H9 (cell line): ENCODE data around the gene RACGAP1. TPM values are rescaled to one million over a fixed set of nuclear protein-coding genes. Genes with fewer than 3 reads are reported as not detected.

Source experiments
- DNase-seq: peaks from one replicate; pipeline ENCODE4 v3.0.0-alpha.2; 2017
- H2AFZ ChIP-seq: one replicate; pipeline ENCODE4 v1.6.1; 2013; ENCODE audit warnings: mild to moderate bottlenecking, low read length, control low read depth, moderate library complexity
- H2AK5ac ChIP-seq: 2 replicates; pipeline ENCODE4 v1.6.1; 2013; ENCODE audit warnings: low read length, control low read depth, mixed read lengths; ENCODE audit not compliant: insufficient read length
- H2BK120ac ChIP-seq: one replicate; pipeline ENCODE4 v1.6.1; 2013; ENCODE audit warnings: low read depth, mild to moderate bottlenecking, low read length, control low read depth, inconsistent platforms; ENCODE audit not compliant: poor library complexity, severe bottlenecking
- H2BK12ac ChIP-seq: 2 replicates; pipeline ENCODE4 v1.6.1; 2013; ENCODE audit warnings: low read length, control low read depth, mixed read lengths, low read depth; ENCODE audit not compliant: insufficient read length
- H2BK15ac ChIP-seq: 2 replicates; pipeline ENCODE4 v1.6.1; 2013; ENCODE audit warnings: low read depth, low read length, control low read depth
- H2BK20ac ChIP-seq: one replicate; pipeline ENCODE4 v1.6.1; 2013; ENCODE audit warnings: low read depth, mild to moderate bottlenecking, low read length, control low read depth, inconsistent platforms; ENCODE audit not compliant: poor library complexity, severe bottlenecking
- H2BK5ac ChIP-seq: 2 replicates; pipeline ENCODE4 v1.6.1; 2013; ENCODE audit warnings: low read length, control low read depth, mixed read lengths; ENCODE audit not compliant: insufficient read length
- H3K14ac ChIP-seq: 2 replicates; pipeline ENCODE4 v1.6.1; 2013; ENCODE audit warnings: low read length, control low read depth; ENCODE audit not compliant: insufficient read depth
- H3K18ac ChIP-seq: 2 replicates; pipeline ENCODE4 v1.6.1; 2013; ENCODE audit warnings: low read depth, mild to moderate bottlenecking, mixed read lengths, low read length, control low read depth; ENCODE audit not compliant: insufficient read length
- H3K23ac ChIP-seq: 2 replicates; pipeline ENCODE4 v1.6.1; 2013; ENCODE audit warnings: low read length, control low read depth, mixed read lengths, low read depth; ENCODE audit not compliant: insufficient read length
- H3K23me2 ChIP-seq: 2 replicates; pipeline ENCODE4 v1.6.1; 2013; ENCODE audit warnings: low read depth, mild to moderate bottlenecking, mixed read lengths, low read length, control low read depth; ENCODE audit not compliant: insufficient read length, poor library complexity, severe bottlenecking
- H3K27ac ChIP-seq: 2 replicates; pipeline ENCODE4 v1.5.1; 2013; ENCODE audit warnings: low read length, control low read depth, mixed read lengths, low read depth; ENCODE audit not compliant: insufficient read length
- H3K27me3 ChIP-seq: 2 replicates; pipeline ENCODE4 v1.6.1; 2013; ENCODE audit warnings: low read length, control low read depth, inconsistent platforms; ENCODE audit not compliant: insufficient read depth
- H3K4ac ChIP-seq: 2 replicates; pipeline ENCODE4 v1.6.1; 2013; ENCODE audit warnings: low read depth, mild to moderate bottlenecking, control low read depth, inconsistent platforms, low read length, moderate library complexity
- H3K4me1 ChIP-seq: 2 replicates; pipeline ENCODE4 v1.6.1; 2013; ENCODE audit warnings: low read length, control low read depth, inconsistent platforms; ENCODE audit not compliant: insufficient read depth
- H3K4me2 ChIP-seq: 2 replicates; pipeline ENCODE4 v1.6.1; 2013; ENCODE audit warnings: low read length, control low read depth, mixed read lengths; ENCODE audit not compliant: insufficient read length, insufficient read depth
- H3K56ac ChIP-seq: 2 replicates; pipeline ENCODE4 v1.6.1; 2013; ENCODE audit warnings: low read depth, mild to moderate bottlenecking, mixed read lengths, low read length, control low read depth; ENCODE audit not compliant: insufficient read length
- H3K79me1 ChIP-seq: 2 replicates; pipeline ENCODE4 v1.6.1; 2013; ENCODE audit warnings: low read depth, mild to moderate bottlenecking, moderate library complexity, low read length, control low read depth, inconsistent platforms; ENCODE audit not compliant: insufficient read depth, poor library complexity, severe bottlenecking
- H3K79me2 ChIP-seq: 2 replicates; pipeline ENCODE4 v1.6.1; 2013; ENCODE audit warnings: low read length, control low read depth, inconsistent platforms; ENCODE audit not compliant: insufficient read depth
- H3K9ac ChIP-seq: 2 replicates; pipeline ENCODE4 v1.6.1; 2013; ENCODE audit warnings: low read length, control low read depth, mixed read lengths; ENCODE audit not compliant: insufficient read length; ENCODE audit errors: extremely low read depth
- H3K9me3 ChIP-seq: one replicate; pipeline ENCODE4 v1.6.1; 2013; ENCODE audit warnings: low read depth, low read length, inconsistent platforms; ENCODE audit not compliant: control insufficient read depth
- H3T11ph ChIP-seq: one replicate; pipeline ENCODE4 v1.6.1; 2013; ENCODE audit warnings: mild to moderate bottlenecking, low read length, control low read depth, inconsistent platforms
- H4K20me1 ChIP-seq: one replicate; pipeline ENCODE4 v1.6.1; 2013; ENCODE audit not compliant: control insufficient read depth, insufficient read length, insufficient read depth
- H4K5ac ChIP-seq: 2 replicates; pipeline ENCODE4 v1.6.1; 2013; ENCODE audit warnings: low read depth, mild to moderate bottlenecking, mixed read lengths, low read length, control low read depth; ENCODE audit not compliant: insufficient read length
- H4K8ac ChIP-seq: replicated peaks from 2 replicates; pipeline ENCODE4 v1.6.1; 2013; ENCODE audit warnings: low read length, control low read depth, mixed read lengths, low read depth; ENCODE audit not compliant: insufficient read length
- H4K91ac ChIP-seq: 2 replicates; pipeline ENCODE4 v1.6.1; 2013; ENCODE audit warnings: low read depth, mild to moderate bottlenecking, moderate library complexity, mixed read lengths, low read length, control low read depth; ENCODE audit not compliant: insufficient read length
- H3K27ac Mint-ChIP-seq, 3 experiments: 2 replicates in 2 of 3; 3 replicates in 1 of 3; pipeline ENCODE4 v1.8.0; 2020 to 2021; ENCODE audit warnings: mixed read lengths in 3 of 3, mild to moderate bottlenecking in 1 of 3, moderate library complexity in 1 of 3
- H3K27me3 Mint-ChIP-seq: 2 replicates; pipeline ENCODE4 v1.8.0; 2021; ENCODE audit warnings: low read depth, mild to moderate bottlenecking, moderate library complexity, mixed read lengths
- H3K36me3 Mint-ChIP-seq, 3 experiments: 2 replicates in 2 of 3; 3 replicates in 1 of 3; pipeline ENCODE4 v1.8.0; 2020 to 2021; ENCODE audit warnings: low read depth in 3 of 3, mixed read lengths in 3 of 3; ENCODE audit not compliant: insufficient read depth in 1 of 3
- H3K4me1 Mint-ChIP-seq, 2 experiments: 2 replicates each; pipeline ENCODE4 v1.8.0; 2020; ENCODE audit warnings: mixed read lengths in 2 of 2
- H3K4me3 Mint-ChIP-seq, 2 experiments: 2 replicates in 1 of 2; 3 replicates in 1 of 2; pipeline ENCODE4 v1.8.0; 2020 to 2021; ENCODE audit warnings: mild to moderate bottlenecking in 2 of 2, mixed read lengths in 2 of 2, moderate library complexity in 1 of 2
- H3K9me3 Mint-ChIP-seq, 2 experiments: 2 replicates in 1 of 2; 3 replicates in 1 of 2; pipeline ENCODE4 v1.8.0; 2020; ENCODE audit warnings: mild to moderate bottlenecking in 2 of 2, mixed read lengths in 2 of 2, moderate library complexity in 1 of 2
- WGBS: extraction: QIAGEN DNeasy Blood & Tissue Kit; methylation state at CpG from one replicate; pipeline ENCODE4 v1.1.7; 2013; ENCODE audit warnings: missing lambda C conversion rate, low lambda C conversion rate, mixed read lengths; ENCODE audit not compliant: insufficient read length; ENCODE audit errors: extremely low coverage; 5-methylcytosine and 5-hydroxymethylcytosine counted together
- total RNA-seq: library from RNA; stranded (reverse); gene quantifications from 2 replicates; pipeline ENCODE4 v1.2.1, GENCODE V29; 2021
- TF ChIP-seq, protein P1 (sequence below): fragments of 200-600 bp; sonication (generic); conservative IDR thresholded peaks from 3 replicates; pipeline ENCODE4 v1.8.0; 2021; ENCODE audit warnings: antibody characterized with exemption, mild to moderate bottlenecking

RACGAP1 gene
- total RNA-seq, 1 experiment from 2014 or later, result 64.8 TPM

DNA sequence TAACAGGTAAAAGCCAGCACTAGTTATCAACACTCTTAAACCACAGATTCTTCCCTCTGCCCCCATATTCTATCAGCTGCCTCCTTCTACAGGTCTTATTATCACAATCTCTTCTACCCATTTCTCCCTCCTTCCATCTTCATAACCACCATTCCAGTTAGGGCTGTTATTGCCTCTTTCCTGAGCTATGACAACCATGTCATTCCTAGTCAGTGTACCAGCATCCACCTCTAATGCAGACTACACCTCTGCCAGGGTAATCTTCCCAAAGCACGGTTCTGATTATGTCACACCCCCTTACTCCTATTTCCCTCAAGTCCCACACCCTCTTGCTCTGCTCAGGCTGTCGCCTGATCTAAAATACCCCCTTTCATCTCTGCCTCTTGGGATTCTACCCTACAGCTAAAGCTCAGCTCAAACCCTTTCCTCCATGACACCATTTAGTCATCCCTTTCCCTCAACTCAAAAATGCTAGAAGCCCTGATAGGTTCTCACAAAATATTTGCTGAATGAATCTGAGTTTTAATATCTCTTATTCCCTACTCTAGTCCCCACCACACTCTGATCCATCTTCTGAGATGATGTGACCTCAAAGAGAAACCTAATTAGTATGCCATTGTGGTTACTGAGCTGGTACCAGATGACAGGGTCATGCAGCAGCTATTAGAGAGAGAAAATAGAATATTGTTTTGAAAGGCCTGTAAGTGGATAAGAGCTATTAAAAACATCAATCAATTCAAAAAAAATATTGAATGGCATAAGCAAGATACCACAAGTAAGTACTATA is 11.7 kb downstream of the RACGAP1 start:
- Mint-ChIP-seq H3K27ac (peak overlapping the region in 1 of 3 experiments; percentile 20; a peak in 1 of 7 replicates), H3K9me3 (no peaks in the 10 kb centered on the region), H3K36me3 (peaks cover 13 to 44% (median 33%) of the 10 kb centered on the region in 3 experiments; a peak in 6 of 7 replicates), H3K4me3 (no peak overlapping the region), H3K4me1 (peaks cover 5% of the 10 kb centered on the region in 2 experiments), H3K27me3 (no peaks in the 10 kb centered on the region)
- Histone ChIP-seq H2BK20ac (no peak overlapping the region), H3K18ac (no peak overlapping the region), H3T11ph (no peak overlapping the region), H3K9ac (no peak overlapping the region), H3K9me3 (no peaks in the 10 kb centered on the region), H2AFZ (no peak overlapping the region), H2BK5ac (no peak overlapping the region), H4K20me1 (no peaks in the 10 kb centered on the region), H2BK15ac (no peak overlapping the region), H3K56ac (no peak overlapping the region), H2BK12ac (no peak overlapping the region), H4K8ac (no peak overlapping the region), H3K4me2 (no peak overlapping the region), H3K79me2 (no peaks in the 10 kb centered on the region; the same call in 1 of the 2 replicates), H4K5ac (no peak overlapping the region), H3K23ac (no peak overlapping the region), H3K14ac (no peak overlapping the region), H3K4ac (no peak overlapping the region), H4K91ac (no peak overlapping the region), H3K23me2 (no peaks in the 10 kb centered on the region), H3K27me3 (no peaks in the 10 kb centered on the region), H2AK5ac (no peak overlapping the region), H2BK120ac (no peak overlapping the region), H3K79me1 (peaks cover 7% of the 10 kb centered on the region), H3K4me1 (no peaks in the 10 kb centered on the region), H3K27ac (no peak overlapping the region)
- no peak for DNase-seq
- TF ChIP-seq, protein P1, sequence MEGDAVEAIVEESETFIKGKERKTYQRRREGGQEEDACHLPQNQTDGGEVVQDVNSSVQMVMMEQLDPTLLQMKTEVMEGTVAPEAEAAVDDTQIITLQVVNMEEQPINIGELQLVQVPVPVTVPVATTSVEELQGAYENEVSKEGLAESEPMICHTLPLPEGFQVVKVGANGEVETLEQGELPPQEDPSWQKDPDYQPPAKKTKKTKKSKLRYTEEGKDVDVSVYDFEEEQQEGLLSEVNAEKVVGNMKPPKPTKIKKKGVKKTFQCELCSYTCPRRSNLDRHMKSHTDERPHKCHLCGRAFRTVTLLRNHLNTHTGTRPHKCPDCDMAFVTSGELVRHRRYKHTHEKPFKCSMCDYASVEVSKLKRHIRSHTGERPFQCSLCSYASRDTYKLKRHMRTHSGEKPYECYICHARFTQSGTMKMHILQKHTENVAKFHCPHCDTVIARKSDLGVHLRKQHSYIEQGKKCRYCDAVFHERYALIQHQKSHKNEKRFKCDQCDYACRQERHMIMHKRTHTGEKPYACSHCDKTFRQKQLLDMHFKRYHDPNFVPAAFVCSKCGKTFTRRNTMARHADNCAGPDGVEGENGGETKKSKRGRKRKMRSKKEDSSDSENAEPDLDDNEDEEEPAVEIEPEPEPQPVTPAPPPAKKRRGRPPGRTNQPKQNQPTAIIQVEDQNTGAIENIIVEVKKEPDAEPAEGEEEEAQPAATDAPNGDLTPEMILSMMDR, result no peak
- WGBS, result no CpG with 5 or more reads among the region's 2 CpGs
